LNCaP clone FGC (cell line): Measurements from ENCODE around the gene CTBP2.

Source experiments
- DNase-seq: peaks from one replicate; pipeline ENCODE4 v3.0.0-alpha.2; 2011; ENCODE audit warnings: low read depth
- H3K4me3 ChIP-seq: 2 replicates; pipeline ENCODE4 v1.5.1; 2011; ENCODE audit warnings: mild to moderate bottlenecking, low read depth, low read length, control low read depth
- TF ChIP-seq, protein P1 (sequence below): IDR thresholded peaks from 2 replicates; pipeline ENCODE4 v1.5.1; 2012; ENCODE audit warnings: mild to moderate bottlenecking; ENCODE audit not compliant: control insufficient read depth, insufficient read depth; ENCODE audit errors: extremely low read depth

CTBP2 gene

DNA sequence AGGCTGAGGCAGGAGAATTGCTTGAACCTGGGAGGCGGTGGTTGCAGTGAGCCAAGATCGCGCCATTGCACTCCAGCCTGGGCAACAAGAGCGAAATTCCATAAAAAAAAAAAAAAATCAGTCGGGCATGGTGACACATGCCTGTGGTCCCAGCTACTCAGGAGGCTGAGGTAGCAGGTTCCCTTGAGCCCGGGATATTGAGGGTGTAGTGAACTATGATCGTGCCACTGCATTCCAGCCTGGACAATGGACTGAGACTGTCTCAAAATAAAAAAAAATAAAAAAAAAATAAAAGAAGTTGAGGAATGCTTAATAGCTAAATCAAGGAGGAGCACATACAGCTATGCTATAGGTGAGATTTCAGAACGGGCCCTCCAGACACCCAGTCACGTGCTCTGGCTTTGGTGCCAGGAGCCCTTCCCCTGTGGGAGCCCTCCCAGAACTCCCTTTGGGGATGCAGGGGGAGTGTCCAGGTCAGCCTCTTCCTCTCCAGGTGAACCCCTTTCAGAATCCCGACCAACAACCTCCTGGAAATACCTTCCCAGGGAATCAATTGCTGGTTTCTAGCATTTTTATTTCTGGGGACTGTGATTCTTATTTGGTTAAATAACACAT lies 42.9 kb upstream of the CTBP2 start:
- TF ChIP-seq, protein P1, sequence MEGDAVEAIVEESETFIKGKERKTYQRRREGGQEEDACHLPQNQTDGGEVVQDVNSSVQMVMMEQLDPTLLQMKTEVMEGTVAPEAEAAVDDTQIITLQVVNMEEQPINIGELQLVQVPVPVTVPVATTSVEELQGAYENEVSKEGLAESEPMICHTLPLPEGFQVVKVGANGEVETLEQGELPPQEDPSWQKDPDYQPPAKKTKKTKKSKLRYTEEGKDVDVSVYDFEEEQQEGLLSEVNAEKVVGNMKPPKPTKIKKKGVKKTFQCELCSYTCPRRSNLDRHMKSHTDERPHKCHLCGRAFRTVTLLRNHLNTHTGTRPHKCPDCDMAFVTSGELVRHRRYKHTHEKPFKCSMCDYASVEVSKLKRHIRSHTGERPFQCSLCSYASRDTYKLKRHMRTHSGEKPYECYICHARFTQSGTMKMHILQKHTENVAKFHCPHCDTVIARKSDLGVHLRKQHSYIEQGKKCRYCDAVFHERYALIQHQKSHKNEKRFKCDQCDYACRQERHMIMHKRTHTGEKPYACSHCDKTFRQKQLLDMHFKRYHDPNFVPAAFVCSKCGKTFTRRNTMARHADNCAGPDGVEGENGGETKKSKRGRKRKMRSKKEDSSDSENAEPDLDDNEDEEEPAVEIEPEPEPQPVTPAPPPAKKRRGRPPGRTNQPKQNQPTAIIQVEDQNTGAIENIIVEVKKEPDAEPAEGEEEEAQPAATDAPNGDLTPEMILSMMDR, result no peak
- no peak overlapping the region for H3K4me3 ChIP-seq
- DNase-seq, result no peak

DNA sequence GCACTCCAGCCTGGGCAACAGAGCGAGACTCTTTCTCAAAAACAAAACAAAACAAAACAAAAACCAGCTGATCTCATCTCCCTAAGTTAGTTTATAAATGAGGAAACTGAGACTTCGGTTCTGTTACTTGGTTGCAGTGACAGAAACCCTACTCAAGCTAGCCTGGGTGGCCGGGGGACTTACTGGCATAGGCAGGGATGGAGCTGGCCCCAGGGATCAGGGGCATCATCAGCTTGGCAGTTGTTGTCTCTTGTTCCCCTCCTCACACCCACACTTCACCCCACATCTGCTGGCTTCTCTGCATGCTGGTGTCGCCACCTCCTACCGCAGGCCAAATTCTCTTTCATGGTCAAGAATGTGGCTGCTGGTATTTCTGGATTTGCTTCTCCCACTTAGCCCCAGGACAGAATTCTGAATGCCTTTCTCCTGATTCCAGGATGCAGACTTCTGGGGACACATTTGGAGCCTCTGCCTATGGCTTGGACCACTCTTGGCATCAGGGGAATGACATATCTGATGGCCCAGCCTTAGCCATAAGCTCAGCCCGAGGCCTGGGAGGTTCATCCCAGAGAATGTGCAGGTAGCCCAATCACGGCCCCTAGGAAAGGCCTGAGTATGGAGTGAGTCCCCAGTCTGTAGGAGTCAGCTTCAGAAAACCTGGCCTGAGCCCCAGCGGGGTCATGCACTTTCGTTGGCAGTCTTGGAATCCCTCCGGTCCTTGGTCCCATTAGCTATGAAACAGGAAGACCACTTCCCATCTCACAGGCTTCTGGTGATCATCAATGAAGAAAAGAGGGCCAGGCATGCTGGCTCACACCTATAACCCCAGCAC lies 41.6 kb upstream of the CTBP2 start:
- no peak for DNase-seq
- TF ChIP-seq, protein P1, result no peak
- H3K4me3 ChIP-seq, result no peak overlapping the region

DNA sequence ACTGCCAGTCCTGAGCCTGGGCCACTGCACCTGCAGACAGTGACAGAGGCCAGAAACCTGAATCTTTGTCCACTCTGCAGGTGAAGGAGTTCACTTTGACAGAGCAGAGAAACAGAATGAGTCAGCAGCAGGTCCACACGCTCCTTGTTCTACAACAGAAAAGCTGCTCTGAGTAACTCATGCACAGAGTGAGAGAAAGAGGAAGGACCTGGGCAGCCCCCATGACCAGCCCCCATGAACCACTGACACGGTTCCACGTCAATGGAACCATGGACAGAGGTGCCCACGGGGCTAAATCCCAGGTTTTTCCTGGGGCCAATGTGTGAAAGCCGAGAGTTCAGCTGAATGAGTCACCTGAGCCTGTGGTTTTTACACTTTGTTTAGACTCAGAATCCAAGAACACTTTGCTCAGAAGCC lies 40.8 kb upstream of the CTBP2 start:
- TF ChIP-seq, protein P1, result no peak
- H3K4me3 ChIP-seq, result no peak overlapping the region
- DNase-seq, result no peak

DNA sequence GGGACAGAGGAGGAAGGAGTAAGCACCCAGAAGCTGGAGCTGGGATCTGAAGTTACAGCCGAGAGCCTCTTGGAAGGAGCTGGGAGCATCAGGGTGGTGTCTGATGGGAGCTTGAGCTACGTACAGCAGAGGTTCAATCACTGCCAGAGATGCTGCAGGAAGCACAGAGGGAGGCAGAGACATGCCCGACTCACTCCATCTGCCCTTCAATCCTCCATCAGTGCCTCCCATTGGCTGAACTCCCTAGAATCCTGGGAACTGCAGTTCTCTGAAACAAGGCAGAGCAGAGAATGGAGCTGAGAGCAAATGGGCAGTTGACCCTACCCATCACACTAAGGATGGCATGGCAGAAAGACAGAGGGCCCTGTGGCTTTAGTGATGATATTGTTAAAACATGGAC lies 40.0 kb upstream of the CTBP2 start:
- no peak for DNase-seq
- H3K4me3 ChIP-seq, result no peak overlapping the region
- TF ChIP-seq, protein P1, result no peak

DNA sequence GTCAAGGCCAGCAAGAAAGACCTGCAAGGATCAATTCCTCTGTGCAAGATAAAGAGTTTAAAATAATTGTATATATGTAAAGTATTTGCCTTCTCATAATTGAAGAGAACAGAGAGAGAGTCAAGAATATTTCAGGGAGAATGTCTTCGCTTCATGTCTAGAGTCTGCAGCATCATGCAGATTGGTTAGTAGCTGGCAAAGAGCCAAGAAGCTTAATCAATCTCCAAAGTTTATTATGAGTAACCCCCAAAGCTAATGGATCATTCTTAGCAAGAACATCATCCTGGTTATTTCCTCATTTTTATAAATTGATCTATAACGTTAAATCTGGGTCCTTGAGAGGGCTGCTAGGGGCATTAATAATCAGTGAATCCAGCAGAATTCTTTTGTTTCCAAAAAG lies 38.9 kb upstream of the CTBP2 start:
- no peak overlapping the region for H3K4me3 ChIP-seq
- TF ChIP-seq, protein P1, result no peak
- DNase-seq, result no peak

DNA sequence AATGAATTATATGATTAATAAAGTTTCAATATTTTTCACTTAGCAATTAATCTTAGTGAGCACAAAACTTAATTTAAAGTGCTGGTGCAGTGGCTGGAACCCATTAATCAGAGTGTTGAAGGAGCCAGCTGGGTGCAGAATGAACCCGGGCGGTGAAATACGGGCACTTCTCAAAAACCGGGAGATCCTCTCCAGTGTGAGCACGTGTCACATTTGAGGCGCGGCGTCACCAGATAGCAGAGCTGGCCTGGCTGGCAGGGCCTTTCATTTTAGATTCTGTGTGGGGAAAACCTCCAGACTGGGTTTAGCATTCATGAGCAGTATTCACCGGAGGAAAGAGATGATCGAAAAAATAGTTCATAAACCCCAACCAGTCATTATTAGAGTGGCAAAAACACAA lies 34.5 kb upstream of the CTBP2 start:
- TF ChIP-seq, protein P1, result no peak
- H3K4me3 ChIP-seq, result no peak overlapping the region
- DNase-seq, result no peak

DNA sequence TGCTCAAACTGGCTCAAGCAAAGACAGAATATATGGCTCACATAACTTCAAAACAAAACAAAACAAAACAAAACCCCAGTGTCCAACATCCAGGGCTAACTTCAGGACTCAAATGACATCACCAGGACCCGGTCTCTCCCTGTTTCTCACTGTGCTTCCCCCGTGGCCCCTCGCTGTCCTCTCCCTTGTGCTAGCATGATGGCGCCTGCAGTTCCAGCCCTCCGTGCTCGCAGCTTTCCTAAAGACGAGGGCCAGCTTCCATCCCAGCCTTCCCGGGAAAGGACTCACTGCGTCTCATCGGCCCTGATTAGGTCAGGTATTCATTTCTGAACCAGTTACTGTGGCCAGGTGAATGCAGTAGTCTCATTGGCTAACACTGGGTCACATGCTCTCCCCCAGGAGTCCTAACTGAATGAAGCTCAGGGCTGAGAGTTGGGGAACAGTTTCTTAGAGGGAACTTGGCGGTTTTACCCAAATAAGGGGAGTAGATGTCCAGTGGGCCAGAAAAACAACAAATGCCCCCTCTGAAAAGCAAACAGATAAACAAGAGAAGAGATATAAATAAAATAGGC lies 33.0 kb upstream of the CTBP2 start:
- no peak for DNase-seq
- no peak overlapping the region for H3K4me3 ChIP-seq
- TF ChIP-seq, protein P1, result no peak
